Measurements from ENCODE around the gene RNPS1. TPM values are rescaled to one million over a fixed set of nuclear protein-coding genes. Genes with fewer than 3 reads are reported as not detected.

The RNPS1 gene
- total and polyA plus RNA-seq, 9 of the 15 experiments (the other 6 are each of a cell fraction or from before 2014, with no cell fraction given): 44.9 to 338 (median 202) TPM

DNA sequence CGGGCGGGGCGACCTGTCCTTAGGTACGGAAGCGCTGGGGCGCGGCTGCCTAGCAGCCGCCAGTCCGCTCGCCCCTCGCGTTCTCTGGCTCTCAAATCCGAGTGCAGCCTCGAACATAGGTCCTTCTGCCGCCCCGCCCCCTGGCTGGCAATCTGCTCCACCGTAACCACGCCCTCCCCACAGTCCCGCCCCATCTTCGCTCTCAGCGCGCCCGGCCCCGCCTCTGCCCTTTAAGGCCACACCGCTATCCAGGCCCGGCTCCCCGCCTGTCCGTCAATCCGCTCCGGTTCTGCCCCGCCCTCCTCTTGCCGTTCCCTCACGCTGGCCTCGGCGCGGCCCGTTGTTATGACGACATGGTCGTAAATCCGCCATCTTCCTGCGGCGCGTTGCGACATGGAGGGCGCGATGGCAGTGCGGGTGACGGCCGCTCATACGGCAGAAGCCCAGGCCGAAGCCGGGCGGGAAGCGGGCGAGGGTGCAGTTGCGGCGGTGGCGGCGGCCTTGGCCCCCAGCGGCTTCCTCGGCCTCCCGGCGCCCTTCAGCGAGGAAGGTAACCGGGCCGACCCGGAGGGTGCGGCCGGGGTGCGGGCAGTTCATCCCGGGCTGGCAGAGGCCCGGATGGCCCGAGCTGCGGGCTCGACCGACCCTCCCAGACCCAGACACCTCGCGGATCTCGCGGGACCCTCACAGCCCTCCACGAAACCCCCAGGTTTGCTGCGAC lies 44.5 kb downstream of the RNPS1 start, which contains the start of gene E4F1 (continued):
- TF ChIP-seq ARNT (IDR thresholded peaks at IDR 0.05) (no peak), XRCC4 (IDR thresholded peaks at IDR 0.05; ENCODE audit: extremely low read depth, insufficient read depth, insufficient read length) (no peak), THRAP3 (IDR thresholded peaks at IDR 0.05; ENCODE audit: borderline replicate concordance) (no peak)
- TF ChIP-seq, protein P1, sequence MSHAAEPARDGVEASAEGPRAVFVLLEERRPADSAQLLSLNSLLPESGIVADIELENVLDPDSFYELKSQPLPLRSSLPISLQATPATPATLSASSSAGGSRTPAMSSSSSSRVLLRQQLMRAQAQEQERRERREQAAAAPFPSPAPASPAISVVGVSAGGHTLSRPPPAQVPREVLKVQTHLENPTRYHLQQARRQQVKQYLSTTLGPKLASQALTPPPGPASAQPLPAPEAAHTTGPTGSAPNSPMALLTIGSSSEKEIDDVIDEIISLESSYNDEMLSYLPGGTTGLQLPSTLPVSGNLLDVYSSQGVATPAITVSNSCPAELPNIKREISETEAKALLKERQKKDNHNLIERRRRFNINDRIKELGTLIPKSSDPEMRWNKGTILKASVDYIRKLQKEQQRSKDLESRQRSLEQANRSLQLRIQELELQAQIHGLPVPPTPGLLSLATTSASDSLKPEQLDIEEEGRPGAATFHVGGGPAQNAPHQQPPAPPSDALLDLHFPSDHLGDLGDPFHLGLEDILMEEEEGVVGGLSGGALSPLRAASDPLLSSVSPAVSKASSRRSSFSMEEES (CRISPR knock-in tag; IDR thresholded peaks at IDR 0.05): no peak
- TF ChIP-seq, protein P2, sequence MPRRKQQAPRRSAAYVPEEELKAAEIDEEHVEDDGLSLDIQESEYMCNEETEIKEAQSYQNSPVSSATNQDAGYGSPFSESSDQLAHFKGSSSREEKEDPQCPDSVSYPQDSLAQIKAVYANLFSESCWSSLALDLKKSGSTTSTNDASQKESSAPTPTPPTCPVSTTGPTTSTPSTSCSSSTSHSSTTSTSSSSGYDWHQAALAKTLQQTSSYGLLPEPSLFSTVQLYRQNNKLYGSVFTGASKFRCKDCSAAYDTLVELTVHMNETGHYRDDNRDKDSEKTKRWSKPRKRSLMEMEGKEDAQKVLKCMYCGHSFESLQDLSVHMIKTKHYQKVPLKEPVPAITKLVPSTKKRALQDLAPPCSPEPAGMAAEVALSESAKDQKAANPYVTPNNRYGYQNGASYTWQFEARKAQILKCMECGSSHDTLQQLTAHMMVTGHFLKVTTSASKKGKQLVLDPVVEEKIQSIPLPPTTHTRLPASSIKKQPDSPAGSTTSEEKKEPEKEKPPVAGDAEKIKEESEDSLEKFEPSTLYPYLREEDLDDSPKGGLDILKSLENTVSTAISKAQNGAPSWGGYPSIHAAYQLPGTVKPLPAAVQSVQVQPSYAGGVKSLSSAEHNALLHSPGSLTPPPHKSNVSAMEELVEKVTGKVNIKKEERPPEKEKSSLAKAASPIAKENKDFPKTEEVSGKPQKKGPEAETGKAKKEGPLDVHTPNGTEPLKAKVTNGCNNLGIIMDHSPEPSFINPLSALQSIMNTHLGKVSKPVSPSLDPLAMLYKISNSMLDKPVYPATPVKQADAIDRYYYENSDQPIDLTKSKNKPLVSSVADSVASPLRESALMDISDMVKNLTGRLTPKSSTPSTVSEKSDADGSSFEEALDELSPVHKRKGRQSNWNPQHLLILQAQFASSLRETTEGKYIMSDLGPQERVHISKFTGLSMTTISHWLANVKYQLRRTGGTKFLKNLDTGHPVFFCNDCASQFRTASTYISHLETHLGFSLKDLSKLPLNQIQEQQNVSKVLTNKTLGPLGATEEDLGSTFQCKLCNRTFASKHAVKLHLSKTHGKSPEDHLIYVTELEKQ (CRISPR knock-in tag; IDR thresholded peaks at IDR 0.05): no peak
- TF ChIP-seq, protein P3, sequence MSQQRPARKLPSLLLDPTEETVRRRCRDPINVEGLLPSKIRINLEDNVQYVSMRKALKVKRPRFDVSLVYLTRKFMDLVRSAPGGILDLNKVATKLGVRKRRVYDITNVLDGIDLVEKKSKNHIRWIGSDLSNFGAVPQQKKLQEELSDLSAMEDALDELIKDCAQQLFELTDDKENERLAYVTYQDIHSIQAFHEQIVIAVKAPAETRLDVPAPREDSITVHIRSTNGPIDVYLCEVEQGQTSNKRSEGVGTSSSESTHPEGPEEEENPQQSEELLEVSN (IDR thresholded peaks at IDR 0.05; ENCODE audit: borderline replicate concordance in 1 of 2, extremely low read depth in 1 of 2, insufficient read depth in 1 of 2, insufficient read length in 1 of 2, low read depth in 1 of 2, low read length in 1 of 2, poor library complexity in 1 of 2, severe bottlenecking in 1 of 2): peak in 1 of 2 experiments; percentile 47
- TF ChIP-seq, protein P4, sequence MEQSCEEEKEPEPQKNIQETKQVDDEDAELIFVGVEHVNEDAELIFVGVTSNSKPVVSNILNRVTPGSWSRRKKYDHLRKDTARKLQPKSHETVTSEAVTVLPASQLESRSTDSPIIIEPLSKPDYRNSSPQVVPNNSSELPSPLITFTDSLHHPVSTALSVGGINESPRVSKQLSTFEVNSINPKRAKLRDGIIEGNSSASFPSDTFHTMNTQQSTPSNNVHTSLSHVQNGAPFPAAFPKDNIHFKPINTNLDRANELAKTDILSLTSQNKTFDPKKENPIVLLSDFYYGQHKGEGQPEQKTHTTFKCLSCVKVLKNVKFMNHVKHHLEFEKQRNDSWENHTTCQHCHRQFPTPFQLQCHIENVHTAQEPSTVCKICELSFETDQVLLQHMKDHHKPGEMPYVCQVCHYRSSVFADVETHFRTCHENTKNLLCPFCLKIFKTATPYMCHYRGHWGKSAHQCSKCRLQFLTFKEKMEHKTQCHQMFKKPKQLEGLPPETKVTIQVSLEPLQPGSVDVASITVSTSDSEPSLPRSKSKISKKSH (CRISPR knock-in tag; IDR thresholded peaks at IDR 0.05): no peak

All from K562 (cell line).